ENCODE data around the gene WFIKKN1. TPM values are rescaled to one million over a fixed set of nuclear protein-coding genes. Genes with fewer than 3 reads are reported as not detected.
"Not testable (repeated sequence)": the region's sequence is repeated elsewhere in the genome, so short reads cannot be mapped to it uniquely, and the experiment has no call there.

Gene WFIKKN1
- total RNA-seq, 1 experiment from 2014 or later, result 0.04 TPM

DNA sequence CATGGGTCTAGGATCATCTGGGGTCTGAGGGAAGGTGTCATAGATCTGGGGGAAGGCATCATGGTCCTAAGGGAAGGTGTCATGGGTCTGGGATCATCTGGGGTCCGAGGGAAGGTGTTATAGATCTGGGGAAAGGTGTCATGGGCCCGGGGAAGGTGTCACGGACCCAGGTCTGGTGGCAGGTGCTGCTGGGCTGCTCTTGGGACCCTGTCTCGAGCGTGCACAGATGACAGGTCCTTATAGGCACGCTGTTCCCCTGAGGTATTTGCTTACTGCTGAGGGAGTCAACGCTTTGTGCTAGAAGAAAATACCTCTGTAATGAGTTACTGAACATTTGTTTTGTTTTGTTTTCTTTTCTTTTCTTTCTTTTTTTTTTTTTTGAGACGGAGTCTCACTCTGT is 39.6 kb upstream of the WFIKKN1 start:
- Histone ChIP-seq H3K27ac (no peak overlapping the region), H3K9me3 (replicated peaks) (no peaks in the 10 kb centered on the region), H3K36me3 (no peaks in the 10 kb centered on the region), H3K4me3 (no peak overlapping the region), H3K4me1 (no peaks in the 10 kb centered on the region), H3K27me3 (no peaks in the 10 kb centered on the region)
- no peak for DNase-seq

DNA sequence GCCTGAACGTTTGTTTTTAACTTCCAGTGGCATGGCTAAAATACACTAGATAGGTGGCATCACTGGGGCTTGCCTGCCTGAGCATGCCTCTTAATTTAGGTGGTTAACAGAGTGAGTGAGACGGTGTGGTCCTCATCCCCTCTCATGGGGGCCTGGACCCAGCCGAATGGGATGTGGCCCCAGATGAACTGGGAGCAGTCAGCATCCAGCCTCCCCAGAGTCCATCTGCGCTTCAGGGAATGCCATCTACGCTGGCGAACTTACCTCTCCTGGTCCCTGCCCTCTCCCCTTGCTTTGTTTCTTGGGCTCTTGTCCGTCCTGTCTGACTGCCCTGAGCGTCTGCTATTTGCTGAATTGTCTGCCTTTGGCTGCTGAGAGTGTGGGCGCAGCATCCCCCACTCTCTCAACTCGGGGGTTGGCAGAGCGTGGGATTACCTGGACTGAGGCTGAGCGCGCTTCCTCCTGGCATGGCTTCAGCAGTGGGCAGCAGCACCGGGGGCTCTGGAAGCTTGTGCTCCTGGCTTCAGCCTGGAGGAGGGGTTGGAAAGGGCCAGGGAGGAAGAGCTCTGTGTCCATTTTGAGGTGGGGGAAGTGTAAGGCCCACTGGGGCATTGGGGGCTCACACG is 38.8 kb upstream of the WFIKKN1 start:
- no peak for DNase-seq
- Histone ChIP-seq H3K9me3 (replicated peaks) (no peaks in the 10 kb centered on the region), H3K27ac (no peak overlapping the region), H3K36me3 (no peaks in the 10 kb centered on the region), H3K27me3 (no peaks in the 10 kb centered on the region), H3K4me3 (no peak overlapping the region), H3K4me1 (no peaks in the 10 kb centered on the region)

DNA sequence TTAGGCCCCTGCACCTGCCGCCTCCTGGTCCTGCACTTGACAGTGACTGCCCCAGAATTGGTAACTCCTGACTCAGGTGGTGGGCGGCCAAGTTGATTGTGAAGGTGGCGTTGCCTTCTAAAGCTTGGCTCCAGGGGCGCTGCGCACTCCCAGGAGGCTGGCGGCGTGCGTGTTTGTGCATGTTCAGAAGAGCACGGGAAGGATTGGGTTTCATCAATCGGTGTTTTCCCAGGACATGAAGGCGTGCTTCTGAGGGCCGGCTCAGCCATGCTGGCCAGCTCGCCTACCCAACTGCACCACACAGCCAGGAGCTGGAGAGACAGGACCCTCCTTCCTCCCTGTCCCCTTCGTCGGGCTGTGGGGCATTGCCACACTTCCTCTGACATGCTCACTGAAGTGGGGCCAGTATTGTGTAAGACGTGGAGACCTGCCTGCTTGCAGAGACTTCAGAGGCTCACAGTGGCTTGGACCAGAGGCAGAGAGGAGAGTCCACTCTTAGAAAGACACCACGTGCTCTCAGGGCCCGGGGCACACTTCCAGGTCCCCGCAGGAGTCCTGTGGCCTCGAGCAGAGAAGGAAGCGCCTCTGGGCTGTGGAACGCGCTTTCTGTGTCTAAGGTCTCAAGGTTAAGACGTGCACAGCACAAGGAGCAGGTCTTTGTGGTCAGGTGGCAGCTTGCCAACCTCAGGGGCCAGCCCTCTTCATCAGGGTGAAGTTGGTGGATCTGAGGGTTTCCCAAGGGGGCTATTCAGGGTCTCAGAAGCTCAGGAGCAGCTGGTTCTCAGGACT is 38.1 kb upstream of the WFIKKN1 start:
- H3K27me3 ChIP-seq, result no peaks in the 10 kb centered on the region
- H3K4me1 ChIP-seq, result no peaks in the 10 kb centered on the region
- H3K36me3 ChIP-seq, result no peaks in the 10 kb centered on the region
- no peaks in the 10 kb centered on the region for H3K9me3 ChIP-seq (replicated peaks)
- no peak overlapping the region for H3K4me3 ChIP-seq
- DNase-seq, result no peak
- H3K27ac ChIP-seq, result no peak overlapping the region

DNA sequence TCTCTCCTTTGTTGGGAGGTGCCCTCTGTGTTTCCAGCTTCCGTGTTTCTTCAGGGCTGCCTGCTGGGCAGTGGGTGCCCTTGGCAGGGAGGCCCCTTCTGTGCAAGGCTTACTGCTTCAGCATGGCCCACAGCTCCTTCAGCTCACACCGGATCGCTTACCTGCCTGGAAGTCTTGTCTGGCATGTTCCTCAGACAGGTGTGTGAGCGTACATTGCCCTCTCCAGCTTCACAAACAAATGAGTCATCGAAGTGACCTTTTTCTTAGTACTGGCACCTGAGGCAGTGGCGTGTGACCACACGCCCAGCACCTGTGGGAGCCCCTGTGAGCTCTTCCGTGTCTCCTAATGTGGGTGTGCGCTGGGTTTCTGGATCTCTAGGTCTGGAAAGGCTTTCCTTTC is 37.4 kb upstream of the WFIKKN1 start:
- Histone ChIP-seq H3K4me1 (no peaks in the 10 kb centered on the region), H3K9me3 (replicated peaks) (no peaks in the 10 kb centered on the region), H3K4me3 (no peak overlapping the region), H3K27ac (no peak overlapping the region), H3K27me3 (no peaks in the 10 kb centered on the region), H3K36me3 (no peaks in the 10 kb centered on the region)
- no peak for DNase-seq

DNA sequence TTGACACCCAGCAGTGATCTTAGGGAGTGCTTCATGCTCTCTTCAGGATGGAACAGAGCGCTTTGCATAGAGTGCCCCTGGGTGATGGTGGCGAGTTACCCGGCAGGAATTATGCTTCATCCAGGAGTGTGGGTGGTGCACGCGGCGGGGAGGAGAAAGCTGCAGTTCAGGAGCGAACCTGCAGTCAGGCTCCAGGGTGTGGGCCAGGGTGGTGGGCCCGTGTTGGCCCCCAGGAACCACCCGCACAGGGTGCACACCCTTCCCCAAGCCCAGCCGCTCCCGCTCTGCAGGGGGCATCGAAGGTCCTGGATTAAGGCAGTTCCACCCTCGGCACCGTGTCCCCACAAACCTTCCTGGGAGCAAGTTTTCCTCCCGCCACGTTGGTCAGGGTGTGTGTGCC is 37.0 kb upstream of the WFIKKN1 start:
- no peaks in the 10 kb centered on the region for H3K27me3 ChIP-seq
- no peaks in the 10 kb centered on the region for H3K36me3 ChIP-seq
- H3K9me3 ChIP-seq (replicated peaks), result no peaks in the 10 kb centered on the region
- no peak overlapping the region for H3K27ac ChIP-seq
- no peak overlapping the region for H3K4me3 ChIP-seq
- DNase-seq, result no peak
- no peaks in the 10 kb centered on the region for H3K4me1 ChIP-seq

DNA sequence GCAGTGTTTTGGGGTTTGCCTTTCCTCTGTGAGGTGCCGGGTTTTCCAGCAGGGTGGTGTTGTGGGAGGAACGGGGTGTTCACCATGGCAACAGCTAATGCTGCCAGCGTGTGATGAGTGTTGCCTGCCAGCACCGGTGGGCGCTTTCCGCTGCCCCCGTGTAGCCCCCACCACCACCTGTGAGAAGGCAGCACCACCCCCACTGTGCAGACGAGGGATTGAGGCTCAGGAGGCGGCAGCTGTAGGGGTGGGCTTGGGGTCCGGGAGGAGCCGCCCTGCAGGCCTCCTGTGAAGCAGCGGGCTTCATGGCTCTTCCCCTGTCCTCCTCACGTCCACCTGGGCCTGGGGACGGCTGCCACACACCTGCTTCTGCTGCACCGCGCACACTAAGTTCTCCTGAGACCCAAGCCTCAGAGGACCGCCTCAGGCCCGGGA is 35.7 kb upstream of the WFIKKN1 start:
- Histone ChIP-seq H3K4me3 (no peak overlapping the region), H3K27ac (no peak overlapping the region), H3K27me3 (no peaks in the 10 kb centered on the region), H3K36me3 (no peaks in the 10 kb centered on the region), H3K9me3 (replicated peaks) (no peaks in the 10 kb centered on the region), H3K4me1 (no peaks in the 10 kb centered on the region)
- DNase-seq, result no peak

DNA sequence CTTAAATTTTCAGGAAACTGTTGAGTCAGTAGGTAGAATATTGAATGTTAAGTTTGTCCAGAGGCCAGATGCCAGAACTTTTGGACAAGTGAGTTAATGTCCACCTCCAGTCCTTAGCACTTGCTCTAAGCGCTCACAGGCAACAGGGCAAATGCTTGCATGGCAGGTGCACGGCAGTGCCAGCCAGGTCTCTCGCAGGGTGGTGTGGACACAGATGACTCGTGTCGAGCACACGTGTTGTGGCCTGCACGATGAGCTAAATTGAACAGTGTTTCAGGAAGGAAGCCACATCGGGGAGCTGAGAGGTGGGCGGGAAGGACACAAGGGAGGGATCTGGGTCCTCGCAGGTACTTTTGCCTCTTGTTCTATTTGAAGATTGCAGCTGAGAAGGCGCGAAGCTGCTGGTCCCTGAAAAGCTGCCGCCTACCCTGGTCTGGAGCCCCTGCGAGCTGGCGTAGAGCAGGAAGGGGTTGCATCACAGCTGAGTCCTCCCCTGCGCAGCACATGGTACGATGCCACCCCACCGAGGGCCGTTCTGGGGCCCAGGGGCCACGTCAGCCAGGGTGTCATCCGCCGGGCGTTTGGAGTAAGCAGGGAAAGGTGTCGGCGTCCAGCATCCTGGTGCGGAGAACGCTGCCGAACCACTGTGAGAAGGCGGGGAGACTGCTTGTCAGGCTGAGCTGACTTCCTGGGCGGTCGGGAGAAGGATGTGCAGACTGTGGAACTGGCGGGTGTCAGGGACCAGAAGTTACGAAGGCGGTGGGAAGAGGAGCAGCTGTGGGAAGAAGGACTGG is 34.6 kb upstream of the WFIKKN1 start:
- H3K4me3 ChIP-seq, result no peak overlapping the region
- H3K9me3 ChIP-seq (replicated peaks), result no peaks in the 10 kb centered on the region
- H3K27ac ChIP-seq, result no peak overlapping the region
- no peaks in the 10 kb centered on the region for H3K36me3 ChIP-seq
- H3K27me3 ChIP-seq, result no peaks in the 10 kb centered on the region
- no peaks in the 10 kb centered on the region for H3K4me1 ChIP-seq
- DNase-seq, result no peak

DNA sequence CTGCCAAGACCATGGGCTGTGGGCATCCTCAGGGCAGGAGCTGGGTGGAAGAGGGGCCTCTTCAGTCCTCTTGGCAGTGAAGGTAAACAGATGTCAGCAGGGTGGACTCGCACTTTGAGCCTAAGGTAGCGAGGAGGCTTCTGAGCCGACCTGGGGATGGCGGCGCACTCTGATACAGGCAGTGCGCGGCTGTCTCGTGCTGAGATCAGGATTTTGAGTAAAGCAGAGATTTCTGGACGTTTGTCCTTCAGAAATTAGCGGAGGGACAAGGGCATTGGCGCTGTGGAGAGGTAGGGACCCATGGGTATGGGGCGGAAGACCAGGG is 34.1 kb upstream of the WFIKKN1 start:
- Histone ChIP-seq H3K4me3 (no peak overlapping the region), H3K36me3 (no peaks in the 10 kb centered on the region), H3K27ac (no peak overlapping the region), H3K9me3 (replicated peaks) (no peaks in the 10 kb centered on the region), H3K27me3 (no peaks in the 10 kb centered on the region), H3K4me1 (no peaks in the 10 kb centered on the region)
- no peak for DNase-seq

DNA sequence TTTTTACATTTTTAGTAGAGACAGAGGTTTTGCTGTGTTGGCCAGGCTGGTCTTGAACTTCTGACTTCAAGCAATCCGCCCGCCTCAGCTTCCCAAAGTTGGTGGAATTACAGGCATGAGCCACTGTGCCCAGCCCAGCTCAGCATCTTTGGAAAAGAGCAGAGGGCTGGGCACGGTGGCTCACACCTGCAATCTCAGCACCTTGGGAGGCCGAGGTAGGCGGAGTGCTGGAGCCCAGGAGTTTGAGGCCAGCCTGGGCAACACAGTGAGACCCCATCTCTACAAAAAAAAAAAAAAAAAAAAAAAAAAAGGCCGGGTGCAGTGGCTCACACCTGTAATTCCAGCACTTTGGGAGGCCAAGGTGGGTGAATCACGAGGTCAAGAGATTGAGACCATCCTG is 33.1 kb upstream of the WFIKKN1 start:
- not testable (repeated sequence) for H3K27ac ChIP-seq; DNase-seq; H3K27me3 ChIP-seq; H3K4me3 ChIP-seq; H3K36me3 ChIP-seq; H3K4me1 ChIP-seq; H3K9me3 ChIP-seq (replicated peaks)

DNA sequence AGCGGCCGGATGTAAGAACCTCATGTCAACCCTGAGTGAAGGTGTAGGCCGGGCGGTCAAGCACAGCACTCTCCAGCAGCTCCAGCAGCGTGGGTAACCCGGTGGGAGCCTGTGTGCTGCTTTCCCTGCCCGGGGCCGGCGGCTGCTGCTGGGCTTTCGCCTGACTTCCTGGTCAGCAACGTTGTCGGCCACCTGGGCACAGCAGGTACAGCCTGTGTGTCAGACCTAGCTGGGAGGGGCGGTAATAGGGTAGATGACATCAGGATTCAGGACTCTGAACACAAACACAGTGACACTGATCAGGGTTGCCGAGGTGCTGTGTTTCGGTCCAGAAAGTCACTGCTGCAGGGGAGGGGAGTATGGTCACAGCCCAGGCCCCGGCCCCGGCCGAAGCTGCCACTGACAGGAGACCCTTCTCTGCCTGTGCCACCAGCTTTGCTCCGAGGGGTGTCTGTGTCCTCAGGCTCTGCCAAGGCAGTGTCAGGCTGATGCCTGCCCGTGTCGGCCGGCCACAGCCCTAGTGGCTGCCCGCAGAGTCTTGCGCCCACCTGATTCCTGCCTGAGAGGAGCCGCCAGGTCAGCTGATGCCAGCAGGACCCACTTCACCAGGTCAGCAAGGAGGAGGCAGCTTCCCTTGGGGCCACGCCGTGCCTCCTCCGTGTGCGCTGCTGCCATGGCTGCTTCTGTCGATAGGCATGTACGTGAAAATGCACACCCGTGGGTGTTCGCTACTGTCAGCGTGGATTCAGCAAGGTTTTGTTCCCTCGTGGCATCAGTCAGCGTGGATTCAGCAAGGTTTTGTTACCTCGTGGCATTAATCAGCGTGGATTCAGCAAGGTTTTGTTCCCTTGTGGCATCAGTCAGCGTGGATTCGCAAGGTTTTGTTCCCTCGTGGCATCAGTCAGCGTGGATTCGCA is 31.7 kb upstream of the WFIKKN1 start:
- Histone ChIP-seq H3K27ac (no peak overlapping the region), H3K4me3 (no peak overlapping the region), H3K36me3 (no peaks in the 10 kb centered on the region), H3K4me1 (no peaks in the 10 kb centered on the region), H3K27me3 (no peaks in the 10 kb centered on the region), H3K9me3 (replicated peaks) (no peaks in the 10 kb centered on the region)
- no peak for DNase-seq

DNA sequence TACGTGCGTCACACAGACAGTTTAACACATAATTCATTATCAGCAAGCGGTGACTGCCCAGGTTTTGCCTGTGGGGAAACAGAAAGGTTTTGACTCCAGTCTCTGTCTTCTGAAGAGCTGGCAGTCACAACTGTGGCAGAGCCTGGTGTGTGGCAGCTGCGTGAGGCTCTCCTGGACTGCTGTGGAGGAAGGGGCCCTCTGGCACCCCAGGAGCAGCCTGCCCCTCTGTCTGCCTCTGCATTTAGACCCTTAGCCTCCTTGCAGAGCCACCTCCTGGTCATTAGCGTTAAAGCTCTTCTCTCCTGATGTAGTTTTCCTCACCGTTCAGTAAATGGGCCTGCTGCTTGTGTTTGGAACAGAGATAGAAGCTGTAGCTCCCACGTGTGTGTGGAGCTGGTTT is 30.0 kb upstream of the WFIKKN1 start:
- DNase-seq, result no peak
- H3K27me3 ChIP-seq, result no peaks in the 10 kb centered on the region
- no peak overlapping the region for H3K27ac ChIP-seq
- H3K36me3 ChIP-seq, result no peaks in the 10 kb centered on the region
- H3K9me3 ChIP-seq (replicated peaks), result no peaks in the 10 kb centered on the region; the same call in 1 of the 2 replicates
- H3K4me3 ChIP-seq, result no peak overlapping the region
- H3K4me1 ChIP-seq, result no peaks in the 10 kb centered on the region

DNA sequence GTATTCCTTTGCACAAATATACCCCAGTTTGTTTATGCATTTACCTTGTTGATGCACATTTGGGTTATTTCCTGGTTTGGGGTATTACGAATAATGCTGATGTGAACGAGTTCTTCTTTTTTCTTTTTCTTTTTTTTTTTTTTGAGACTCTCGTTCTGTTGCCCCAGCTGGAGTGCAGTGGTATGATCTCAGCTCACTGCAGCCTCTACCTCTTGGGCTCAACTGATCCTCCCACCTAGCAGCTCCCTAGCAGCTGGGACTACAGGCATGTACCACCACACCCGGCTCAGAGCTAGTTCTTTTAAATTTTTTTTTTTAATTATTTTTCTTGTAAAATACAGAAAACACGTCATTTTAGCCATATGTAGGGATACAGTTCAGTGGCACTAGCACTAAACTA is 26.9 kb upstream of the WFIKKN1 start:
- no peak overlapping the region for H3K27ac ChIP-seq
- no peaks in the 10 kb centered on the region; the same call in 1 of the 2 replicates for H3K9me3 ChIP-seq (replicated peaks)
- no peaks in the 10 kb centered on the region for H3K36me3 ChIP-seq
- no peak for DNase-seq
- no peak overlapping the region for H3K4me3 ChIP-seq
- no peaks in the 10 kb centered on the region for H3K27me3 ChIP-seq
- H3K4me1 ChIP-seq, result no peaks in the 10 kb centered on the region

DNA sequence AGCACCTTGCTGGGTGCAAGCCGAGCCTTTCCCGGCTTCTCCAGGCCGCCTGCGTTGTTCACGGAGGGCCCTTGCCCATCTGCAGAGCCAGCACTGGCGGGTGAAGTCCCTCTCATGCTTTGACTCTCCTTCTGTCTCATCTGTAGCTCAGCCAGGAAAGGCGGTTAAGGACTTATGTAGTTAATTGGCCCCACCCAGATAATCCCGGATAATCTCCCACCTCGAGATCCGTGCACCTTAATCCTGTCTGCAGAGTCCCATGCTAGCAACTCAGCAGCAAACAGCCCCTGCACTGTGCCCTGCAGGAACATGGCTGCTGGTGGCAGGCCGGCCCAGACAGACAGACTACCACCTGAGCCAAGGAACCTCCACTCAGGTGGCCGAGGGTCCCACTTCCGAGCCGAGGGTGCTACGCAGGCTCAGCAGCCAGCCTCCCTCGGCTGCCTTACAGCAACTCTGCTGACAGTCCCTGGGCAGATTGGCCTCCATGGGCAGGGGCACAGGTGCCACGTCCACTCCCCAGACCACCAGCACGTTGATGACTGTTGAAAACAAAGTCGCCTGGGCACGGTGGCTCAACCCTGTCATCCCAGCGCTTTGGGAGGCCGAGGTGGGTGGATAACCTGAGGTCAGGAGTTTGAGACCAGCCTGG is 24.0 kb upstream of the WFIKKN1 start:
- Histone ChIP-seq H3K9me3 (replicated peaks) (no peaks in the 10 kb centered on the region; the same call in 1 of the 2 replicates), H3K27ac (no peak overlapping the region), H3K36me3 (no peaks in the 10 kb centered on the region), H3K4me3 (no peak overlapping the region), H3K4me1 (no peaks in the 10 kb centered on the region), H3K27me3 (no peaks in the 10 kb centered on the region)
- no peak for DNase-seq

DNA sequence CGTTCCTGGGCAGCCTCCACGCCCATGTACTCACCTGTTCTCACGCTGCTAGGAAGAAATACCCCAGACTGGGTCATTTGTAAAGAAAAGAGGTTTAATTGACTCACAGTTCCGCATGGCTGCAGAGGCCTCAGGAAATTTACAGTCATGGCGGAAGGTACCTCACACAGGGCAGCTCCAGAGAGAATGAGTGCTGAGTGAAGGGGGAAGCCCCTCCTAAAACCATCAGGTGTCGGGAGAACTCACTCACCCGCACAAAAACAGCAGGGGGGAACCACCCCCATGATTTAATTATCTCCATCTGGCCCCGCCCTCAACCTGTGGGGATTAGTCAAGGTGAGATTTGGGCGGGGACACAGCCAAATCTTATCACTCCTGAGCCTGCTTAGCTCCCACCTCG is 22.8 kb upstream of the WFIKKN1 start:
- no peak overlapping the region for H3K4me3 ChIP-seq
- H3K27ac ChIP-seq, result no peak overlapping the region
- H3K9me3 ChIP-seq (replicated peaks), result no peaks in the 10 kb centered on the region; the same call in 1 of the 2 replicates
- H3K4me1 ChIP-seq, result no peaks in the 10 kb centered on the region
- DNase-seq, result no peak
- H3K27me3 ChIP-seq, result no peaks in the 10 kb centered on the region
- H3K36me3 ChIP-seq, result no peaks in the 10 kb centered on the region

All from SJCRH30 (cell line).